Kidney epithelial cell (primary cell): Measurements from ENCODE around the gene ALPL. TPM values are rescaled to one million over a fixed set of nuclear protein-coding genes. Genes with fewer than 3 reads are reported as not detected.

Source experiments
- DNase-seq: peaks from one replicate; pipeline ENCODE4 v3.0.0-alpha.2; 2010; ENCODE audit warnings: low read depth
- H3K27me3 ChIP-seq: 2 replicates; pipeline ENCODE4 v1.6.0; 2011; ENCODE audit warnings: low read length; ENCODE audit not compliant: control insufficient read depth, insufficient read depth
- H3K36me3 ChIP-seq: 2 replicates; pipeline ENCODE4 v1.5.1; 2011; ENCODE audit warnings: low read length; ENCODE audit not compliant: control insufficient read depth, insufficient read depth
- H3K4me3 ChIP-seq: 2 replicates; pipeline ENCODE4 v1.5.1; 2011; ENCODE audit warnings: low read depth, mild to moderate bottlenecking, control low read depth, low read length
- total RNA-seq: library from RNA; depleted of rRNA; stranded (reverse); fragments of >200 nt; gene quantifications from 2 replicates; pipeline ENCODE4 v1.2.3, GENCODE V29; 2015
- TF ChIP-seq, protein P1 (sequence below): IDR thresholded peaks from 2 replicates; pipeline ENCODE4 v1.5.1; 2011; ENCODE audit warnings: mild to moderate bottlenecking, moderate library complexity, low read length, control low read depth, inconsistent platforms; ENCODE audit not compliant: insufficient read depth, poor library complexity, severe bottlenecking

ALPL gene
- total RNA-seq, 1 donor from 2014 or later, result 5.1 TPM

DNA sequence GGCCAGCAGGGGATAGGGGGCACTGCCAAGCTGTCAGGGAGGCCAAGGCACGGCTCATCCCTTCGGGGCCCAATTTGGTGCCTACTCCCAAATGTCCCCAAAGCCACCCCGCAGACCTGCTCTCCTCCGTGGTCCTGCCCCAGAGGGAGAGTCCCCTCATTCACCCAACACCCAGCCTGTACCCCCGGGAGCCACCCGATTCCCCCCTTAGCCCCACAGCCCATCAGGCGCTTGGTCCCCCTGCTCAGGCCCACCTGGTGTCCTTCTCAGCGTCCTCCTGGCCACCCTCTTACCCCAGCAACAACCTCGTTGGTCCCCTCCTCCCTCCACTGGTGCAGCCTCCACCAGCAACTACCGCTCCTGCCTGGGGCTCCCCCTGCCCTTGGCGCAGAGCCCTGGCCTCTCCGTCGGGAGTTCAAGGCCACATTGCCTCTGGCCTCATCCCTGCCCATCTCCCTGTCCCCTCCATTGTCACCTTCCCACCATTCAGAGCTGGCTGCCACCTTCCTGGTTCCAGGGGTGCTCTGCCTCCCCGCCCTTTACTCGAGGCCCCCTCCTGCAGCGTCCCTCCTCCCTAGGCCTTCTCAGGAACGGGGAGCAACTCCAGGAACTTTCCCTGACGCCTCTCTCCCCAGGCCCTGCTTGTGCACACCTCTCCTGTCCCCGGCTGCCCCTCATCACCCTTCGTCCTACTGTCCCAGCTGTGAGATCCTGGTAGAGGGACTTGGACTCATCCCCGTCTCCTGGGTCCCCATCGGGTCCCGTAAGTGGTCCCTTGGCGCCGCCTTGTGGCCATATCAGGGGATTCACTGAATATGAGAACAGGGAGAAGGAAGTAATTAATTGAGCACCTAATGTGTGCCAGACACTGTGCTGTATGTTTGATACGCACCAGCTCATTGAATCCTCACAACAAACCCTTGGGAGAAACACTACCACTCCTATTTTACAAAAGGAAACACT, 86.0 kb downstream of the ALPL start:
- no peaks in the 10 kb centered on the region for H3K36me3 ChIP-seq
- H3K27me3 ChIP-seq, result no peaks in the 10 kb centered on the region
- DNase-seq, result no peak
- no peak overlapping the region for H3K4me3 ChIP-seq
- TF ChIP-seq, protein P1, sequence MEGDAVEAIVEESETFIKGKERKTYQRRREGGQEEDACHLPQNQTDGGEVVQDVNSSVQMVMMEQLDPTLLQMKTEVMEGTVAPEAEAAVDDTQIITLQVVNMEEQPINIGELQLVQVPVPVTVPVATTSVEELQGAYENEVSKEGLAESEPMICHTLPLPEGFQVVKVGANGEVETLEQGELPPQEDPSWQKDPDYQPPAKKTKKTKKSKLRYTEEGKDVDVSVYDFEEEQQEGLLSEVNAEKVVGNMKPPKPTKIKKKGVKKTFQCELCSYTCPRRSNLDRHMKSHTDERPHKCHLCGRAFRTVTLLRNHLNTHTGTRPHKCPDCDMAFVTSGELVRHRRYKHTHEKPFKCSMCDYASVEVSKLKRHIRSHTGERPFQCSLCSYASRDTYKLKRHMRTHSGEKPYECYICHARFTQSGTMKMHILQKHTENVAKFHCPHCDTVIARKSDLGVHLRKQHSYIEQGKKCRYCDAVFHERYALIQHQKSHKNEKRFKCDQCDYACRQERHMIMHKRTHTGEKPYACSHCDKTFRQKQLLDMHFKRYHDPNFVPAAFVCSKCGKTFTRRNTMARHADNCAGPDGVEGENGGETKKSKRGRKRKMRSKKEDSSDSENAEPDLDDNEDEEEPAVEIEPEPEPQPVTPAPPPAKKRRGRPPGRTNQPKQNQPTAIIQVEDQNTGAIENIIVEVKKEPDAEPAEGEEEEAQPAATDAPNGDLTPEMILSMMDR, result peak; percentile 75

DNA sequence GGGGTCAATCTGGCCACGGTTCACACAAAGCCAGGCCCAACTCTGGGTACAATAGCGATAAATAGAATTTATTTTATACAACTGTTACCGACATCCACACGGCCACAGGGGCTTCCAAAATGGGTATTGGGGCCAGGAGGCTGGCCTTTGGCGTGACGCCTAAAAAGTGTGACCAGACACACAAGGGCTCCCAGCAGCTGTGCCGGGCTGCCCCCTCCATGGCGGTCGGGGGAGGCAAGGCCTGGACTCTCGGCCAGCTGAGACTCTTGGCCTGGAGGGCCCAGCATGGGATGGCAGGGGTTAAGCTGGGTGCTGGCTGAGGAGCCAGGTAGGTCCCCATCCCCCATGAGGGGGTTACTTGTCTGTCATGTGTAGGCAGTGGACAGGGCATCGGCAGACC, 87.0 kb downstream of the ALPL start:
- Histone ChIP-seq H3K27me3 (no peaks in the 10 kb centered on the region), H3K4me3 (no peak overlapping the region), H3K36me3 (no peaks in the 10 kb centered on the region)
- TF ChIP-seq, protein P1, result no peak
- DNase-seq, result no peak

DNA sequence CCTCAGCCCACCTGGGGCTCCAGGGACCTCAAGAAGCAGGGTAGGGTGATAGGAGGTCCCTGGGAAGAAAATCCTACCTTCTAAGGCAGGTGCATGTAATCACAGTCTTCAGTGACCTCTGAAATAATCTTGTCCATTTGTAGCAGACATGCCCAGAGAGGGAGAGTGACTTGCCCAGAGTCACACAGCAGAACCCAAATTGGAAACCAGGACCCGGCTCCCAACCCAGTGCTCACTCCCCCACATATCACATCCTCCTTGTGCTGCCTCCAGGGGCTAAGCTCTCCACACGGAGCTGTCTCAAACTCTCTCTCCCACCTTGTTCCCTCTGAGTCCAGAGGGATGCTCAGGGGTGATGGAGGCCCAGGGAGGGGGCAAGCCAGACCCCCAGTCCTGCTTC, 87.4 kb downstream of the ALPL start:
- no peak overlapping the region for H3K4me3 ChIP-seq
- DNase-seq, result no peak
- no peaks in the 10 kb centered on the region for H3K36me3 ChIP-seq
- no peaks in the 10 kb centered on the region for H3K27me3 ChIP-seq
- TF ChIP-seq, protein P1, result no peak

DNA sequence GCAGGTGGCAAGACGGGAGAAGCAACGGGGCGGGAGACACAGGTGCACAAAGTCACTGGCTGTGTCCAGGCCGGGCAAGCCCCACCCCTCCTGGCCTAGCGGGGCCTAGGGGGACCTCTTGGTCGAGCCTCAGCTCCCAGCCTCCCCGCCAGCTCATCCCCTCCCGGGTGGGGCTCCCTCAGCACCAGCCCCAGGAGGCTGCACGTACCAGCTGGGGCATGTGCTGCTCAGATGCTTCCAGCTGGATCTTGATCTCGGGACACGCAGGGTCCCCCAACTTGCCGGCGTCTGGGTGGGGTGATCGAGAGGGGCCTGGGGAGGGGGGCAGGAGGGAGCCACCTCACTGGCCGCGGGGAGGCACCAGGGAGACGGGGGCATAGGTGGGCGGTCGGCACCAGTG, 88.5 kb downstream of the ALPL start:
- TF ChIP-seq, protein P1, result no peak
- Histone ChIP-seq H3K4me3 (no peak overlapping the region), H3K27me3 (no peaks in the 10 kb centered on the region), H3K36me3 (no peaks in the 10 kb centered on the region)
- DNase-seq, result no peak

DNA sequence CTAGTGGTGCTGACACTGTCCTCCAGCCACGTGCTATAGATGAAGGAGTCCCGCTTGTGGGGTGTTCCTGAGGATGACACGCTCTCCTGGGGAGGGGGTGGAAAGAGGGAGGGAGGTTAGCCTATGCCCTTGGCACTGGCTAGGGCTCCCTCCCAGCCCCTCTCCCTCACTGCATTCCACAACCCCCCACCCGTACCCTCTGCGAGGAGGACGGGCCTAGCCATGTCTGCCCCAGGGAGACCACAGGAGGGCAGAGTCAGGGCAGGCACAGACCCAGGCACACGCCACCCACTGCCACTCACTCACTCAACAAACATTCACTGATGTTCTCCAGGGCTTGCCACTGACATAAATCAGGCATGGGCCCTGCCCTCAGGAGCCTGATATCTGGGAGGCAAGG, 89.2 kb downstream of the ALPL start:
- Histone ChIP-seq H3K4me3 (no peak overlapping the region), H3K27me3 (no peaks in the 10 kb centered on the region), H3K36me3 (no peaks in the 10 kb centered on the region)
- no peak for DNase-seq
- TF ChIP-seq, protein P1, result no peak
